Measurements from ENCODE around the gene GPC1.

Gene GPC1

GRCh38 chr2:240412975-240413812 lies 22.3 kb upstream of the GPC1 start:
- no peak for DNase-seq

- no peak for DNase-seq
Observed at GRCh38 chr2:240413813-240414429, 21.5 kb upstream of the GPC1 start.

DNA sequence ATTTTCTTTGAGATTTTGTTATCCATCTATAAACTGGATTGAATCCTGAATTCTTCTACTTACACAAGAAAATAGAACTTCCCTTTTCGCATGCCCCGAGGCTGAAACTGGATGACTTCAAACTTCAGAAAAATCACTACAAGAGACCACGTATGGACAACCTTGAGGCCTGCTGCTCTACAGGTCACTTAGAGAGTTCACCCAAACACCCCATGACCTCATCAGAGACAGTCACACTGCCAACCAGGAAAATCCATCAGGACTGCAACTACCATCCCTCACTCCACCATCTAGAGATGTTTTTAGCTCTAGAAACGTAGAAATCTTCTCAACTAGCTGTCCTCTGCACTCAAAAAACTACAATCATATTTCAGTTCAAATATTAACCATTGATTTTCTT lies 18.6 kb upstream of the GPC1 start:
- DNase-seq: no peak

GRCh38 chr2:240418311-240418710 lies 17.2 kb upstream of the GPC1 start:
- DNase-seq: no peak

DNA sequence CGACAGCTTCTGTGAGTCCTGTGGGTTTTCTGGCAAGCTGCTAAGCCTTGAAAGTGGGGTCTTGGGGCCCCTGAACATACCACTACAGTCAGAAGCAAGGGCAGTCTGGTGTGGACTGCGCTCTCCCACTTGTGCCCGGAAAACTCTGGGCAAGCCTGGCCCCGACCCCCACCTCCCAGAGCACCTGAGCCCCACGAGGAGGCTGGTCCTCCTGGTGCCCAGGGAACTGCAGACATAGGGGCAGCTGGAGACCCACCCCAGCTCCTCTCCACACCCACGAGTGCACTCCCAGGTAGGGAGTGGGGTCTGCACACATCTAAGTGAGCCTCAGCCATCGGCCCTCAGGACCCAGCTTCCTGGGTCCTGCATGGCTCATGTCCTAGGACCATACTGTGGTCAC lies 16.2 kb upstream of the GPC1 start:
- DNase-seq: no peak

DNA sequence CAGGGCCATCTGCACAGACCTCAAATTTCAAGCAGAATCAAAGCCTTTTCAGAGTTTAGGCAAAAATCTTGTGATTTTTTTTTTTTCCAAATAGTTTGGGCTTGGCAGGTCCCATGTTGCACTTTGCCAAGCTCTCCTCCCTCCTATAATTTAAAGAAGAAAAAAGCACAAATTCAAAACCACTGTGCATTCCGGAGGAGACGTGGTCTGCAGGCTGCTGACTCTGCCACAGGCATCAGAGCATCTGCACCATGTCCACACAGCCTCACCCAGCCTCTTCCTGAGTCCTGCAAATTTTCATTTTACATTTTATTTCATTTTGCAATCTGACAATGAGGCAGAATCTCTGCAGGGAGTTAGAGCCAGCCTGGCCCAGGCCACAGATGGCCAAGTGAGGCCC lies 15.7 kb upstream of the GPC1 start:
- DNase-seq: no peak

DNA sequence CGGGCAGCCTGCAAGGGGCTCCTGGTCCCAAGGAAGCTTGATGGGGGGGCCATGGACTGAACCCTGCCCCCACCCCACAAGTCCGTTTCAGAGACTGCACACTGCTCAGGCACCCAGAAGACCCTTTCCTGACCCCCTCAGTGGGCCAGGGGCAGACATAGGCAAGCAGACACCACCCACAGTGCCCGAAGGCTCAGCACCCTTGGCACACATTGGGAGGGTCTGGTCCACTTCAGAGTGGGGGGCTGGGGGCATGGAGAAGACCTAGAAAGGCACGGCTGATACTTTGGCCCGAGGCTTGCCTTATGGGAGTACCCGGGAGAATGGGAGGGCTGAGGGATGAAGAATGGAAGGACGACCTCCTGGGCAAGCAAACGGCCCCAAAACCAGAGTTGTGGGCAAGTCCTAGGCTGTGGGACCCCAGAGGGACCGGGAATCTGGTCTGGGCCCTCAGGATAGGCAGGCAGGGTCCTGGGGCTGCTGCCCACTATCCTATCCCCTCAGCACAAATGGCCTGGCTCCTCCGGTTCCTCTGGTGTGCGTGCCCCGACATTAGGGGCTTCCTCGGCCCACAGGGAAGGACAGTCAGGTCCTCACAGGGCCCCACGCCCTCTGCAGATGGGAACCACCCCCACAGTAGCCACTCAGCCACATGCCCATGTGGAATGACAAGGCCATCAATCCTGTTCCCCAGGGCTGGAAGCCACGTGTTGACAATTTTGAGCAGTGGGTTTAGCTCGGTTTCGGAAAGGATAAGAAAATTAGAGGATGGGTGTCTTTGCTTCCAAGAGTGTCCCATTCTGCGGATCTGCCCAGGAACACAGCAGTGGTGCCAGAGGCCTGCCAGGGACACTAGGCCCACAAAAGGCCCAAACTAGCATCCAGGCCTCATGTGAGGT lies 15.0 kb upstream of the GPC1 start:
- DNase-seq: no peak

- no peak for DNase-seq
Observed at GRCh38 chr2:240421381-240421780, 14.1 kb upstream of the GPC1 start.

DNA sequence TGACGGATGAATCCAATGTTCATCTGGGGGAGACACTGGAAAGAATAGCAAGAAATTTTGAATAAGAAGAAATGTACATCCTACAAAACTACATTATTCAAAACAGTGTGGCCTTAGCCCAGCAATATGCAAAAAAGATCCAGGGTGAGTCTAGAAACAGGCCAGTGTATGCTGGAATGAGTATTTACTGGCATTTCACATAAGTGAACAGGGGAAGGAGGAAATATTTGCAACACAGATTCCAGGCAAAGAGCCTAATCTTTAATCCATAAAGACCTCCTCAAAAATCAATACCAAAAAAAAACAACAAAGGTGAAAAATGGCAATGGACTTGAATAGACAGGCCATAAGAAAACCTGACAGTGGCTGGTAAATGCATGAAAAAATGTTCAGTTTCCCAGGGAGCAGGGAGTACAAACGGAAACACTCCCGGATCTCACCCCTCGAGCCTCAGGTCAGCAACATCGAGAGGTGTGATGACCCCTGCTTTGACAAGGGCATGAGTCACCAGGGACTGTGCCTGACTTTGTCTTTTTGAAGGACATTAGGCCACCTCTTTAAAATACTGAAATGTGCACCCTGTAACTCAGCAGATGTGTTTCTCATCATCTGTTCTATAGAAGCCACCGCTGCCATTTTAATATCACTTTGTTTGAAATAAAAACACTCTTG lies 12.7 kb upstream of the GPC1 start:
- DNase-seq: no peak

GRCh38 chr2:240423788-240424191 lies 11.7 kb upstream of the GPC1 start:
- DNase-seq: no peak

- DNase-seq: no peak
Observed at GRCh38 chr2:240424341-240425235, 10.9 kb upstream of the GPC1 start.

- DNase-seq: no peak
Observed at GRCh38 chr2:240425236-240425615, 10.2 kb upstream of the GPC1 start.

DNA sequence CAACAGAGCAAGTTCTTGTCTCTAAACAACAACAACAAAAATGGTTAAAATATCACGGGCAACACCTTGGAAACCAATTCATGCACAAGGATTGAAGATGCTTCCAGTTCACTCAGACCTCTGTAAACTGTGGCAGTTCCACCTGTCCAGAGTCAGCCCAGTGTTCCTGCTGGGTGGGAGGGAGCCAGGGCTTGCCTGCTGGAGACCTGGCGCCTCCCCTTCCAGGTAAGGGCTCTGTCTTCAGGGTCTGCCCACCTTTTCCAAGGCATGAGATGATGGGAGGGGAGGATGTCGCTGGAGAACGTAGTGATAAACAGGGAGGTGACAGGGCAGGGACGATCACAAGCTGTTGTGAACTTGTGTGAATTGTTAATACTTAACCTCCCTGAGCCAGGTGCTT lies 9.8 kb upstream of the GPC1 start:
- no peak for DNase-seq

- DNase-seq: no peak
Observed at GRCh38 chr2:240426845-240427721, 8.4 kb upstream of the GPC1 start.

- DNase-seq: no peak
Observed at GRCh38 chr2:240427729-240428128, 7.7 kb upstream of the GPC1 start.

- DNase-seq: no peak
Observed at GRCh38 chr2:240428245-240428644, 7.2 kb upstream of the GPC1 start.

DNA sequence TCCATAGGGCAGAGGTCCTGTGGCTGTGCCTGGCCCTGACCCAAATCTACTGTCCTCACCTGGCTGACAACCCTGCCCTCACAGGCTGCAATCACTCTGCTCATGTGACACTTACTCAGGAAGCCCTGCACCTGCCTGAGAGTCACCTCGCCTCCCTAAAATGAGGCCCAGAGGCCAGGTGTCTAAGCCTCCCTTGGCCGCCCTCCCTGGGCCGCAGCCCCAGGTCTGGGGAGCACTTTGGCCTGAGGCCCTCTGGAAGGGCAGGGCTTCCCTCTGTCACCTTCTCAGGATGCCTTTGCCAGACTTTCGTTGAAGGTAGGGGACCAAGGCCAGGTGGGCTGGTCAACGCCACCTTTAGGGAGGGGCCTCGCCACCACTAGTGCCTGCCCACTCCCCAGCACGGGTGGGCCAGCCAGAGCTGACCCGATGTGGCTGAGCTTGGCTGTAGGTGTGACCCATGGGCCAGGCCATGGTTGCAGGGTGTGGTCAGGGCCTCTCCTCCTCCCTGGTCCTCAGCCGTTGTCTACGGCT lies 6.1 kb upstream of the GPC1 start:
- no peak for DNase-seq

- no peak for DNase-seq
Observed at GRCh38 chr2:240429872-240430491, 5.5 kb upstream of the GPC1 start.

GRCh38 chr2:240430595-240430994 lies 4.9 kb upstream of the GPC1 start:
- no peak for DNase-seq

DNA sequence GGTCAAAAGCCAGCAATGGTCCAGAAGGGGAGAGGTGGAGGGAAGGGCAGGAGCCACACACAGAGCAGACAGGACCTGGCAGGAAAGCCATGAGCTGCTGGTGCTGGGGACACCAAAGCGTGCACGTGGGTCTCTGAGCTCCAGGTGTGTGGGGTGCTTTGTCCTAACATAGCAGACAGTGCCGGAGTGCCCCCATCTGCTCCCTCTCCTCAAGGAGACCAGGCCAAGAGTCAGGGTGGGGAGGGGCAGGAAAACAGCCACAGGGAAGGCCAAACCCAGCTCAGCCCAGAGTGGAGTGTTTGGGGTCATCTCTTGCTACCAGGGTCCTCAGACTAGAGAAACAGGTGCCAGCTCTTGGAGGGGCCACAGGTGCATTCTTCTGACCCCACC lies 4.2 kb upstream of the GPC1 start:
- no peak for DNase-seq

Data from CD4-positive, alpha-beta T cell treated with Interleukin-6 for 4 hours (primary cell).